NCI-H526 (cell line): Measurements from ENCODE around the gene NPHP1.
"Not testable (repeated sequence)": the region's sequence is repeated elsewhere in the genome, so short reads cannot be mapped to it uniquely, and the experiment has no call there.

ENCODE experiments used
- DNase-seq, 2 experiments: peaks; one replicate each; lab custom pipeline; 2025; lab: John Stamatoyannopoulos, UW

NPHP1 gene

DNA sequence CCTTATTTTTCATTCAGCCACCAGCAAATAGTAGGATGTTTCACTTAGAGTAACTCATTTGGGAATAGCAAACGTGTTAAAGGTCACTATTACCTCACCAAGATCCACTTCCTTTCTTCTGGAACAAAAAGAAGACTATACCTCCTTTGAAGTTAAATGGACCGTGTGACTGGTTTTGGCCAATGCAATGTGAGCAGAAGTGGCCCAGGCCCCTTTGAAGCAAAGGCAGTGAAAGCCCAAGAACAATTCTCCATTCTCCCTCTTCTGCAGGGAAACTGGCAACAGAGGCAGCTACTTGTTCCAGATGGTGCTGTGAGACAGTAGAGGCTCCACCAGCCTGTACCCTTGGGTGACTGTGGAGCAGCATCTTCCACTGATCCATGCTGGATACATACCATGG lies 77.9 kb downstream of the NPHP1 start:
- DNase-seq: no peak

DNA sequence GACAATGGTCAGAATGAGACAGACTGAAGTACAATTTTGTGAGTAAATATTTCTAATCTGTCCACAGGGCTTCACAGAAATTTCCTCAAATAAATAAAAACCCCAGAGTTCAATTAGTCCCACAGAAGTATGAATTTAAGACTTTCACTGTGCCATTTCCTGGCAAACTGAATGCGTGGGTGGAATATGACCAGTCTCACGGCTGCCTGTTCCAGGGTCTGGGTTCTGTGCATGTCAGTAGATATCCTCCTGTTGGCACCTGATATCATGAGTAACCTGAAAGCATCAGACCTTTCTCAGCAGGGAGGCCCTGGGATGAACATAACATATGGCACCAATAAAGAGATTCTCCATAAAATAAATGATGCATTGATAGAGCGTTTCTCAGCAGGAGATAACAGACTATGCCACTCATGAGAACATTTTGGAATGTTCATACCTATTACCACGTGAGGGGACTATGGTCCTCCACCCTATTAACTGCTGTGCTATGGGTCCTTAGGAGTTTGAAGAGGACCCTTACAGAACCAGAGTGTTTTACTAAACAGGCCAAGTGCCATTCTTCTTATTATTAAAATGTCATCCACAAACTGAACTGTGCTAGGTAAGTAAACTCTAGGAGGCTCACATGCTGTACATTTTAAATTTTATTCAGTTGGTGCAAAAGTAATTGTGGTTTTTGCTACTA lies 78.6 kb downstream of the NPHP1 start:
- DNase-seq: no peak

DNA sequence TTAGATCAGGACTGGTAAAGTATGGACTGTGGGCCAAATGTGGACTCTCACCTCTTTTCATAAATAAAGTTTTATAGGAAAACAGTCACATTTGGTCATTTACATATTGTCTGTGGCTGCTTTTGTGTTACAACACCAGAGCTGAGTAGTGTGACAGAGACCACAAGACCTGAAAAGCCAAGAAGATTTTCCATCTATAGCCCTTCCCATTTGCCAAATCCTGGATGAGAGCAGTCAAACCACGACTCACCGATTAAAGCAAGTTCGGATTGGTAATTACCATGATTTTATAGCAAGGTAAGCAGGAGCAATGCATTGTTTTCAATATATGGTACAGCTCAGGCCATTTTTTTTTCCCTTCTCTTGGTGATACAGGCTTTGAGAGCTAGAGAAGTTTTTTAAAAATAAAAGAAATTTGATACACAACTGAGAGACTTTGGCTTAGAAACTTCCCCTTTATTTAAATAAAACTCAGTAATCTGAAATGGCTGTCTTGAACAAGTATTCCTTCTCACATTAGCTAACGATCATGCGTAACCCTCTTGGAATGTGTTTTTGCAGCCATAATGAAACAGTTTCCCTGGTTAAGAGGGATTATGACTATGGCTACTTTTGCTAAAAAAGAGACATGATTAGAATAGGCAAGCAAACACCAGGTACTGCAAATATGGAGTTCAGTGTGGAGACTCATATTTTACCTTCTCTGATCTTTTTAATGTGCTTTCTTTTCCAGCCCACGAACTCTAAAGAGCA lies 79.7 kb downstream of the NPHP1 start:
- peak; percentile 11 to 22 for DNase-seq

DNA sequence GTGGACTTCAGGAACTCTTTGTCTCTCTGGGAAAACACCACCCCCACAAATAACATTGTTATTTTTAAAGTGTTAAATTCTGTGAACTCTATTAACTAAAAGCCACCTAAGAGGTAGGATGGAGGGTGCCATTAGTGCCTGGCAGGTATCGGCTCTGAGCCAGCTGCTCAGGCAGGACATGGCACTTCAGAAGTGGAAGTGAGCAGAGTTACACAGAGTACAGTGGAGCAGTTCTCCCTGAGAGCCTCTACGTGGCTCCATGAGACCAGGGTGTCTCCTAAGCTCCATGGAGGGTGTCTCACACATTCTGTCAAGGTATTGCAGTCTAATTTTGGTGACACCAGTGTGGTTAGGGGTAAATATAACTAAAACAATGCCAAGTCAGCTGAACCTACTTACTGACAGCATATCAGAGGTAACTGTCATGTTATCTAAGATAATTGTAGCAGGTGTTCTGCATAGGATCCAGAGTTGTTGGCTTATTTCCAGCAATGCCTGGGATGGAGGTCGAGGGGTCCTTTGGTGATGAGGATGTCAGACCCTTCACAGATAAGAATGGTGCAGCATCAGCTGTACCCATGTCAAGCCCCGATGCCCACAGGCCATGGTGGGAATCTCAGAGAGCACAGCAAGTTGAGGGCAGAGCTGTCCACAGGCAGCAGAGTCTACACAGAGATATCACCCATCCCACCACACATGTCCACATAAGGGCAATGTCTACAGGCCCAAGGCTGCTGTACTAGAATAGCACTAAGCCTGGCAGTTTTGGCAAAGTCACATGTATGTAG lies 80.6 kb downstream of the NPHP1 start:
- DNase-seq: peak in 1 of 2 experiments; percentile 22

DNA sequence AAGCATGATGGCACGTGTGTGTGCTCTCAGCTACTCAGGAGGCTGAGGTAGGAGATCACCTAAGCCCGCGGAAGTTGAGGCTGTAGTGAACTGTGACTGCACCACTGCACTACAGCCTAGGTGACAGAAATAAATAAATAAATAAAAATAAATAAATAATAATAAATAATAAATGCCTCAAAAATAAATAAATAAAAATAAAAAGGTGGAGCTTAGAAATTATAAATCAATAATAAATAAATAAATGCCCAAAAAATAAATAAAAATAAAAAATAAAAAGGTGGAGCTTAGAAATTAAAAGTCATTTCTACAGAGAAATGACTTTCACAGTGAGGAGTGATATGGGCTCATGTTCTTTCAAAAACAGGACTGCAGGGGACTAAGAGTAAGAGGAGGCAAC lies 83.2 kb downstream of the NPHP1 start:
- DNase-seq: no peak

DNA sequence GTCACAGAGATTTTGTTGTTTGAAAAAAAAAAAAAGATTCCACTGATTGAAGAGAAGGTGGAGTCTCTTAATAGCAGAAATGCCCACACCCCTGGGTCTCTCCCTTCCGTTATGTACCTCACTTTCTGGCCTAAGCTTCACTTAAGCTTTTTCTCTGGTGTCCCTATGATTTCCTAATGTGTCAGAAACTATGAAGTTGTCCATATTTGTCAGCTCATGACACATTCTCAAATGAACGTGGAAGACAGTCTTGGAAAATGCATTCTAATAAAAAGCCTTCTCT lies 83.8 kb downstream of the NPHP1 start:
- DNase-seq: no peak

DNA sequence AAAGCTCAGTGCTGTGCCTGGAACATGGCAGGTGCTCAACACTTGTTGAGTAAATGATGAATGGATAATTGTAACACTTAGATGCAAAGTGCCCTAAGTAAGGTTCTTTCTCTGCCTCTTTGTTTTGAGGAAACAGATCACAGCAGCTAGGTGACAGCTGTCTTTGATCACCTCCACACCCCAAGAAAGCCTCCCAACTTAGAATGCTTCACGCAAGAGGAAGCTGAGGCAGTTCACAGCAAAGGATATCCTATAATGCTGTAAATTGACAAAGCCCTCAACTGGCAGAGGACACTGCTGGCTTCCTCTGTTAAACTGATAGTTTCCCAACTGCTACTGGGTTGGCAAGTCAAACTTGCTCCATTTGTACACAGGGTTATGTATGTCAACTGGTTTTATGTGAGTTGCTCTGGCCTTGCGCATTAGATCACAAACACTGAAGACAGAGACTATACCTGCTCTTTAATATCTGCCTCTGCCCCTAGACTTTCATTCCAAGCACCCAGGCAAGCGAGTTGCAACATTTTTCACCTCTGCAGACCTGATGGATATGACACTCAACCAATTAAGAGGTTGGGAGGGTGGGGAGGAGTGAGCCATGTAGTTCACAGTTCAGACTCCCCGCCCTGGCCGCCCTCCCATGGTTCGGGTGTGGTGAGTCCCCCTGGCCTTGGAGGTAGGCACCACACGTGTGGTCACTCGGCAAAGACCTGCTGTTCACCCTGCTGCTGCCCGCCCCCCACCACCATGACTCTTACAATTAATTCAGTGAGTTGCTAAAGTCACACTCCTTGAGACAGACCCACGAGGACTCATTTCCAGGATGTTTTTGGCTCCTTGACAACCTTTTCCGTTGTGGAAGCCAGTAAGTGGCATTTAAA lies 84.4 kb downstream of the NPHP1 start:
- no peak for DNase-seq

DNA sequence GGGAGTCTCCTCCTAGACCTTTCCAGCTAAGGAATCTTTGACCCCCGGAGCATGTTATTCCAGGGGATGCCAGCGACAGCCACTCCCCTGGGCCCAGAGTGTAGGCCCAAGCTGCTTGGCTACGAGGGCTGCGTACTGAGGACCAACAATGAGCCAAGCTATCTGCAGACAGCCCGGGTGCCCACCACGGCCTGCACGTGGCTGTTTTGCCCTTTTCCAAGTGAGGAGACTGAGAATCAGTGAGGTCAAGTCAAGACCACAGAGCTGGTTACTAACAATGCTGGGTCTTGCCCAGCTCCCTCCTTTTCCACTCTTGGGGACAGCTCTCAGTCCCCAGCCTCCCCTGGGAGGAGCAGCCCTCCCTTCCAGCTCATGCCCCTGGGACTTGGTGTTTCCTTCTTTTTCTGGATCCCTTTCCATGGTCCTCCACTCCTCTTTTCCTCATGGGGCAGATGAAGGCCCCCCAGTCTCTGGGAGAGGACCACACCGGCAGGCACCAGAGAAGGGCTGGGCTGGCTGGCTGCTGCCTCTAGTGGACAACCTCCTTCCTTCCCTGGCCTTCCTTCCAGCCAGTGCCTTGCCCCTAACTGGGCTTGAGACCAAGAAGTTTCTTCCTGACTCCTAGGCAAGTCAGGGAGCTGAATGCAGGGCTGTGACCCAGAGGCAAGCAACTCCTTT lies 88.6 kb downstream of the NPHP1 start:
- DNase-seq: peak in 1 of 2 experiments; percentile 45

DNA sequence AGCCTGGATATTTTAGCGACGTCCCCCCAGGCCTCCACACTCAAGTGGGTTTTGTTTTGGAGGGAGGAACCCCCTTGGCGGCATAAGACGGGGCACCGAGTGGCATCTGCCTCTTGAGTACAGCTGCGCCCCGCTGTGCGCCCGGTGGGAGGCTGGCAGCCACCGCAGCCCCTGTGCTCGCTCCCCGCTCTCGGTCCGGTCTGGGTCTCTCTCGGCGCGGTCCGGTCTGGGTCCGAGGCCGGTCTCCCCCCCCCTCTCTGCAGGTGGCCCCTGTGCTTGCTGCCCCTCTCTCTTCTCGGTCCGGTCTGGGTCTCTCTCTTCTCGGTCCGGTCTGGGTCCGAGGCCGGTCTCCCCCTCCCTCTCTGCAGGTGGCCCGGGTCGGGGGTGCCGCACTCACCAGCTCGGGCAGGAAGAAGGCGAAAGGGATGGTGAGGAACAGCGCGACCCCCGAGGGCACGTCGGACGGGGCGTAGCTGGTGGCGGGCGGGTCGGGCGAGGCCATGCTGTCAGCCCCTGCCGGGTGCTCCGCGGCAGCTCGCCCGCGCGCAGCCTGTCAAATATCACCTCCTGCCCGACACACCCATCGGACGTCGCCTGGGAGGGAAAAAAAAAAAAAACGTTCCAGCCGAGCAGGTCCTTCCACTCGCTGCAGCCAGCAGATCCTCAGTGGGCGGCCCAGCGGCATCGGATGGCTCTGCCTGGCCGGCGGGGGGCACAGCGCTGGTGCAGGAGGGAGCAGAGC lies 89.4 kb downstream of the NPHP1 start, which contains the start of gene MALL:
Gene MALL (minus strand): TSS at position 532 of the 742 bp plus-strand sequence. CDS start 30 bp downstream, at position 502.
- DNase-seq: peak; percentile 53 to 81

DNA sequence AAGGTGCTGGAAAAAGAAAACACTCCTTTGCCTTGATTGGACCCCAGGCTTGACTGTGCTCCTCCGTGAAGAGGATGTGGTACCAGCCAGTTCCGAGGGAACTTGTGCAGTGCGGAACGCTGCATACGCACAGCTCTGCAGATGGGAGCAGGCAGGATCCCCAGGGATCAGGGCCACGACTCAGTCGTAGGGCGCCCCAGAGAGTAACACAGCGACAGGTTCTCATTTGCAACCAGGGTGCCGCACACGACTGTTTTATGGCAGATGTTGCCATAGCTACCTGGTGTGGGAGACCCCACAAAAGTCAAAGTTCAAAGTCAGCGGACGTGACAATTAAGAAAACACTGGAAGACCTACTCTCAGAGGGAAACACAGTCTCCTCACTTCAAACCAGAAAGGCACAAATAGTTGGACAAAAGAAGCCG lies 90.0 kb downstream of the NPHP1 start:
- peak; percentile 40 to 55 for DNase-seq

DNA sequence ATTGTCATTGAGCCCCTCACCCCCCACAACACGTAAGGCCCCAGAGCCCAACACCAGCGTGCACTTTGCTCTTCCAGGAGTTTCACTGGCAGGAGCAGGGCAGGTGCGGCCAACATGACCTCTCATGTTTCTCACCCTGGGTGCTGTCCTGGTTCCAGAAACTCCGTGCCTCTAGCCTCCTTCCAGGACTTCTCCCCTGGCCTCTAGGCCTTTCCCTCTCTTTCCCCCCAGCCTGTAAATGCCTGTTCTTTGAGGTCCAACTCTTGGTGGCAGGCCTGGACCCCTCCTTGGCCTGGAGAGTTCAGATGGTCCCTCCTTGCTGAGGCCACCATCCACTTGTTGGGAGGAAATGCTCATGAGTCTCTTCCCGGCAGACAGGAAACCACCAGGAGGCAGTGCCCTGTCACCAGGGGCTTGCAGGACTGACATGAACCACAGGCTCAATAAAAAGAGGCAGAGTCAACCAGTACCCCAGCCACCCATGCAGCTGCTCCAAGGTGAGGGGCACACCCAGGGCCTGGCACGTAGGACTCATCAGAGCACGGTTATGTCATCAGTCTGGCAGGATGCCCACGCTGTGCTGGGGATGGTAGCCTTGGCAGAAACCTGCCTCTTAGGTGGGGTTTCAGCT lies 90.7 kb downstream of the NPHP1 start:
- DNase-seq: peak in 1 of 2 experiments; percentile 56

DNA sequence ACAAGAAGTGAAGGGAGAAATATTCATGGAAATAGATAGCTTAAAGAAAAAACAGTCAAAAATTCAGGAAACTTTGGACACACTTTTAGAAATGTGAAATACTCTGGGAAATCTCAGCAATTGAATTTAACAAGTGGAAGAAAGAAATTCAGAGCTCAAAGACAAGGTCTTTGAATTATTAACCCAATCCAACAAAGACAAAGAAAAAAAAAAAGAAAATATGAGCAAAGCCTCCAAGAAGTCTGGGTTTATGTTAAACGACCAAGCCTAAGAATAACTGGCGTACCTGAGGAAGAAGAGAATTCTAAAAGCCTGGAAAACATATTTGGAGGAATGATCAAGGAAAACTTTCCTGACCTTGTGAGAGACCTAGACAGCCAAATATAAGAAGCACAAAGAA lies 96.5 kb downstream of the NPHP1 start:
- not testable (repeated sequence) for DNase-seq

DNA sequence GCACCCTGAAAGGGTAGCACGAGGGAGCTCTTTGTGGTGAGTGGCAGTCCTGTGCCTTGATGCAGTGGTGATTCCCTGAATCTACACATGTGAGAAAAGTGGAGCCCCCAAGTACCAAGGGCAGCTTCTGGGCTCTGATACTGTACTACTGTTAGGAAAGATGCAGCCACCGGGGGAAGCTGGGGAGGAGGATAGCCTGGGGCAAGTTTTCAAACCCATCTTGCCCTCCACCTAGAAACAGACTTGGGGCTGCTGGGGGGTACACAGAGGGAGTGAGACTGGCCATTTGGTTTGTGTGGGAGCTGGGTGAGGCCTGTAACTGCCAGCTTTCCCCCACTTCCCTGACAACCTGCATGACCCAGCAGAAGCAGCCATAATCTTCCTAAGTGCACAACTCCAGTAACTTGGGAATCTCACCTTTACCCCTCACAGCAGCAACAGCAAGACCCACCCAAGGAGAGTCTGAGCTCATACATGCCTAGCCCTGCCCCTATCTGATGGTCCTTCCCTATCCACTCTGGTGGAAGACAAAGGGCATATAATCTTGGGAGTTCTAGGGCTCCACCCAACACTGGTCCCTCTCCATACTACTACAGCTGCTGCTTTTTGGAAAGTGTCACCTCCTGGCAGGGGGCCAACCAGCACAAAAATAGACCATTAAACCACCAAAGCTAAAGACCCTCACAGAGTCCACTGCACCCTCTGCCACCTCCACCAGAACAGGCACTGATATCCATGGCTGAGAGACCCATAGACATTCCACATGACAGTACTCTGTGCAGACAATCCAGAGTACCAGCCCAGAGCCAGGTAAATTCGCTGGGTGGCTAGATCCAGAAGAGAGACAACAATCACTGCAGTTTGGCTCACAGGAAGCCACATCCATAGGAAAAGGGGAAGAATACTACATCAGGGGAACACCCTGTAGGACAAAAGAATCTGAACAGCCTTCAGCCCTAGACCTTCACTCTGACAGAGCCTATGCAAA lies 97.4 kb downstream of the NPHP1 start:
- DNase-seq: peak in 1 of 2 experiments; percentile 12

DNA sequence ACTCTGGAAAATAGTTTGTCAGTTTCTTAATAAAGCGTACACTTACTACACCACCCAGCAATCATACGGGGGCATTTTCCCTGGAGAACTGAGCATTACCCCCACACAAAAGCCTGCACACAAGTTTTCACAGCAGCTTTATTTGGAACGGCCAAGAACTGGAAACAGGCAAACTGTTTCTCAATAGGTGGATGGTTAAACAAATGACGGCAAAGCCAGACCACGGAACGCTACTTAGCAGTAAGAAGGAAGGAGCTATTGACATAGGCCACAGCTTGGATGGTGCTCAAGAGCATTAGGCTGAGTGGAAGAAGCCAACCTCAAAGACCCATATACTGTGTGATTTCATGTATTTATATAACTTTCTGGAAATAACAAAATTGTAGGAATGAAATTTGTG lies 98.2 kb downstream of the NPHP1 start:
- DNase-seq: peak in 1 of 2 experiments; percentile 2

DNA sequence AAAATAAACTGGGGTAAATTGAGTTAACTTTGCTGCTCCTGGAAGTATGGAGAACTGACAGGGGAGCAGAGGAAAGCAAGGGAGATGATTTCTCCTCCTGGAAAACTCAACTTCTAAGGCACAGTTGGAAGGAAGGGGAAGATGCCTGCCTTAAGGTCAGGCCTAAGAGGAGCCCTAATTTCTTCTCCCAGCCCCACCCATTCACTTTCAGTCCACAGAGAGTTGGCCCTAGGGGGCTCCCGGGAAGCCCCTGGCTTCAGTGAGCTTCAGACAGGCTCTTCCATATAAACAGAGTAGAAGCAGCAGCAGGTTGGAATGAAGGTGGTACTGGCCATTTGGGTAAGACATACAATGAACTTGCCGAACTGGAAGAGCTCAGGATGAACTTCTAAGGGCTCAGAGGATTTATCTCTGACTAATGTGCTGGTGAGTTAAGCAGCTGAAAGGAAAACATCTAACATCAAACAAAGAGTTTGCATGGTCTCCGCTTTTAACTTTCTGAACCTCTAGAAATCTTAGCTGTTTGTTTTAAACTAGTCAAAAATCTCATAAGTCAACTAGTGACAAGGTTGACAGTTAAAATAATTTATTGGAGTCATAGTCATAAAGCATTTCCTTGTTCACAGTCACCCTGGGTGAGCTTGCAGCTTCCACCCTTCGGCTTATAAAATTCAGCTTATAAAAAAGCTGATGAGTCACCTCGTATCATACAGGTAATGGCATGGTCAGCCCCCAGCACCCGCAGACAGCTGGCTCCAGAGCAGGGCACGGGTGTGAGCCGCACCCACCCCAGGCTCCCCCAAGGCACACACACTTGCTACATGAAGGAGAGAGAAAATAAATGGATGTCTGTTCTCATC lies 99.0 kb downstream of the NPHP1 start:
- DNase-seq: peak in 1 of 2 experiments; percentile 13

DNA sequence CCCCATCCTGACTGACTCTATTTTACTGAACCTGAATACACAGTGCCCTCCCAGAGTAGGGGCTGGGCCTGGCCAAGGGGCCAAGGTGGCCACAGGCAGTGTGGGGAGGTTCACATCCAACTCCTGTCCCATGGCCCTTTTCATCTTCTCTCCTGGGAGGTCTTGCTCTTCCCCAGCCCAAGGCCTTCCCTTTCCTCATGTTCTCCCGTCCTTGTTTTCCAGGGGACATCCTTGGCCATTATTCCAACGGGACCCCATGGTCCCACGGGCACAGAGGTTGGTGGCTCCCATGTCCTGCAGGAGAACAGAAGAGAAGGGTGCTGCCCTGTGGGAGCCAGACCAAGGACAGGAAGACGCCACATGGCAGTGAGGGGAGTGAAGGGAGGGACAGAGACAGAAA lies 99.6 kb downstream of the NPHP1 start:
- DNase-seq: no peak

DNA sequence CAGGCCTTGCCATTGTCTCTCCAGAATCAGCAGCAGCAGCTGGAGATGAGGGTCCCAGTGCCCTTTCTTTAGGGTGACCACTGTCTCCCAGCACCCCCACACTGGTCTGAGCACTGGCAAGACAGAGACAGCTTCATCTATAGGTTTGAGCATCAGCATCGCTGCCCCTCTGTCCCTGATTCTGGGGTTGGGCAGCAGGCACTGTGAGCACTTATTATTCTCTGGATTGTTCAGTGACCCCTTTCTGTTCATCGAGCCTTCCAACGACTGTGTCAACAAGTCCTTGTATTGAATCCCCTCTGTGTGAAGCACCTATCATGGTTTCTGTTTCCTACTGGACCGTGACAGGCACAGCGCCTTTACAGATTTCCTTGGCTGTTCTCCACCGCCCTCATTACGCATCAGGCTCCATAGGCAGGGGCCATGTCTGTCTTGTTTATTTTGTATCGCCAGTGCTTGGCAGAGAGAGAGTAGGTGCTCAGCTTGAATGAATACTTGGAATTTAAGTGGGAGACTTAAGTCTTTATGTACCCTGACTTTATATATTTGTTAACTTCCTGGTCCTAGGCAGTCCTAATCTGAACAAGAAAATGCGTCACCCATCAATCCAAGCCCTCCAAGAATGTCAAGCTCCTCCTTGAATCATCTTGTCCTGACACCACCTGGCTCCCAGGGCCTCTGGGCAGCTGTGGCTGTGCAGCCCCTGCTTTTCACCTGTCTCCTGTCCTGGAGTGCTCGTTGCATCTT lies 100.6 kb downstream of the NPHP1 start:
- no peak for DNase-seq
